ENCODE measurements around the gene KLK1. TPM values are rescaled to one million over a fixed set of nuclear protein-coding genes. Genes with fewer than 3 reads are reported as not detected.

The KLK1 gene
- total and polyA plus RNA-seq, 2 donors (not counting 1 experiment from before 2014, with no cell fraction given), result not detected

- no peaks in the 10 kb centered on the region for H3K36me3 ChIP-seq (ENCODE audit: control insufficient read depth, insufficient read depth, low read length)
- no peaks in the 10 kb centered on the region for H3K27me3 ChIP-seq (ENCODE audit: control insufficient read depth, insufficient read depth, low read length)
- H3K9ac ChIP-seq (ENCODE audit: insufficient read depth, low read length), result no peak overlapping the region
- H3K4me2 ChIP-seq (ENCODE audit: extremely low read depth, insufficient read depth, low read length), result no peak overlapping the region
- no peaks in the 10 kb centered on the region for H3K79me2 ChIP-seq (ENCODE audit: control insufficient read depth, insufficient read depth, low read length)
- H3K4me1 ChIP-seq (ENCODE audit: control insufficient read depth, extremely low read depth, insufficient read depth, low read length), result no peaks in the 10 kb centered on the region
- no peak overlapping the region for H3K27ac ChIP-seq (ENCODE audit: insufficient read depth, low read length)
- H3K4me3 ChIP-seq (replicated peaks in 1 of 4; ENCODE audit: control extremely low read depth in 1 of 4, insufficient read depth in 1 of 4, low read depth in 3 of 4, low read length in 4 of 4), result no peak overlapping the region
- no peaks in the 10 kb centered on the region for H3K9me3 ChIP-seq (ENCODE audit: control insufficient read depth, insufficient read depth, low read depth, low read length)
- H4K20me1 ChIP-seq (ENCODE audit: control insufficient read depth, extremely low read depth, insufficient read depth, low read length), result no peaks in the 10 kb centered on the region
- no peak for DNase-seq (ENCODE audit: low read depth in 2 of 2)
- no peak for TF ChIP-seq EZH2 (IDR thresholded peaks at IDR 0.05; ENCODE audit: low read length, missing control alignments)
- TF ChIP-seq, protein P1, sequence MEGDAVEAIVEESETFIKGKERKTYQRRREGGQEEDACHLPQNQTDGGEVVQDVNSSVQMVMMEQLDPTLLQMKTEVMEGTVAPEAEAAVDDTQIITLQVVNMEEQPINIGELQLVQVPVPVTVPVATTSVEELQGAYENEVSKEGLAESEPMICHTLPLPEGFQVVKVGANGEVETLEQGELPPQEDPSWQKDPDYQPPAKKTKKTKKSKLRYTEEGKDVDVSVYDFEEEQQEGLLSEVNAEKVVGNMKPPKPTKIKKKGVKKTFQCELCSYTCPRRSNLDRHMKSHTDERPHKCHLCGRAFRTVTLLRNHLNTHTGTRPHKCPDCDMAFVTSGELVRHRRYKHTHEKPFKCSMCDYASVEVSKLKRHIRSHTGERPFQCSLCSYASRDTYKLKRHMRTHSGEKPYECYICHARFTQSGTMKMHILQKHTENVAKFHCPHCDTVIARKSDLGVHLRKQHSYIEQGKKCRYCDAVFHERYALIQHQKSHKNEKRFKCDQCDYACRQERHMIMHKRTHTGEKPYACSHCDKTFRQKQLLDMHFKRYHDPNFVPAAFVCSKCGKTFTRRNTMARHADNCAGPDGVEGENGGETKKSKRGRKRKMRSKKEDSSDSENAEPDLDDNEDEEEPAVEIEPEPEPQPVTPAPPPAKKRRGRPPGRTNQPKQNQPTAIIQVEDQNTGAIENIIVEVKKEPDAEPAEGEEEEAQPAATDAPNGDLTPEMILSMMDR (conservative IDR thresholded peaks at IDR 0.05 in 1 of 2, IDR thresholded peaks at IDR 0.05 in 1 of 2; ENCODE audit: low read depth in 1 of 2, low read length in 2 of 2), result no peak
- no peak overlapping the region for H2AFZ ChIP-seq (ENCODE audit: low read length)
Measured at GRCh38 chr19:50829801-50830200, 6.2 kb upstream of the KLK1 start.

GRCh38 chr19:50827476-50827875 is 3.9 kb upstream of the KLK1 start:
- Histone ChIP-seq H3K4me2 (ENCODE audit: extremely low read depth, insufficient read depth, low read length) (no peak overlapping the region), H3K4me1 (ENCODE audit: control insufficient read depth, extremely low read depth, insufficient read depth, low read length) (no peaks in the 10 kb centered on the region), H3K27me3 (ENCODE audit: control insufficient read depth, insufficient read depth, low read length) (no peaks in the 10 kb centered on the region), H3K9ac (ENCODE audit: insufficient read depth, low read length) (no peak overlapping the region), H2AFZ (ENCODE audit: low read length) (no peak overlapping the region), H3K4me3 (replicated peaks in 1 of 4; ENCODE audit: control extremely low read depth in 1 of 4, insufficient read depth in 1 of 4, low read depth in 3 of 4, low read length in 4 of 4) (no peak overlapping the region), H3K9me3 (ENCODE audit: control insufficient read depth, insufficient read depth, low read depth, low read length) (no peaks in the 10 kb centered on the region), H4K20me1 (ENCODE audit: control insufficient read depth, extremely low read depth, insufficient read depth, low read length) (no peaks in the 10 kb centered on the region), H3K79me2 (ENCODE audit: control insufficient read depth, insufficient read depth, low read length) (no peaks in the 10 kb centered on the region), H3K27ac (ENCODE audit: insufficient read depth, low read length) (no peak overlapping the region), H3K36me3 (ENCODE audit: control insufficient read depth, insufficient read depth, low read length) (no peaks in the 10 kb centered on the region)
- TF ChIP-seq EZH2 (IDR thresholded peaks at IDR 0.05; ENCODE audit: low read length, missing control alignments), result no peak
- TF ChIP-seq, protein P1 (conservative IDR thresholded peaks at IDR 0.05 in 1 of 2, IDR thresholded peaks at IDR 0.05 in 1 of 2; ENCODE audit: low read depth in 1 of 2, low read length in 2 of 2), result no peak
- DNase-seq (ENCODE audit: low read depth in 2 of 2), result no peak

DNA sequence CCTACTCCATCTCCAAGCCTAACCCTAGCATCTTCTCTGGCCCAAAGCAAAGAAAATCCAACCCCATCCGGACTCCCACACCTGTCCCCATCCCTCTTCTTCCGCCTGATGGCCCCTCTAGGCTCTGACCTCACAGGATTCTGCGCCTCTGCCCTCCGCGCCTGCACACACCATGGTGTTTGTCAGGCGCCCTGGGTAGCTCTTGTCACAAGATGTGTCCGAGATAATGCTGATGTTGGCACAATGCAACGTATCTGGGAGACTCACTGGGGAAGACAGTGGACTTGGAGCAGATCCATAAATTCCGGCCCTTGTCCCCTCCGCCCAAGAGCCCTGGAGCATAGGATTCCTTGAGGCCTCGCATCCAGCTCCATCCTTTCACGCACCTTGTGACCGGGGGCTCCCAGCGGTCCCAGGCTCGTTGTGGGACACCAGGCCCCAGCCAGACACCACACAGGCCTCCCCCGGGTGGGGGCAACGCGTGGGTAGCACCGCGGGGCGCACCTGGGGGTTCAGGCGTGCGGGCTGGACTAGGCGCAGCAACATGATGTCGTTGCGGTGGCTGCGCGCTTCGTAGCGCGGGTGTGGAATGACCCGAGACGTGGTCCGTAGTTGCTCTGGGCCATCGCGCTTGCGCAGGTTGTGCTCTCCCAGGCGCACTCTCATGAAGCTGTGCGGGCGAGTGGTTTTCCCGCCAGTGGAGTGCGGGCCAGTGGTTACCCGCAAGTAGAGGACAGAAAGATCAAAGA is 3.1 kb upstream of the KLK1 start:
- H3K4me3 ChIP-seq (replicated peaks in 1 of 4; ENCODE audit: control extremely low read depth in 1 of 4, insufficient read depth in 1 of 4, low read depth in 3 of 4, low read length in 4 of 4), result no peak overlapping the region
- H2AFZ ChIP-seq (ENCODE audit: low read length), result no peak overlapping the region
- DNase-seq (ENCODE audit: low read depth in 2 of 2), result no peak
- no peak overlapping the region for H3K9ac ChIP-seq (ENCODE audit: insufficient read depth, low read length)
- no peak overlapping the region for H3K27ac ChIP-seq (ENCODE audit: insufficient read depth, low read length)
- no peaks in the 10 kb centered on the region for H3K27me3 ChIP-seq (ENCODE audit: control insufficient read depth, insufficient read depth, low read length)
- H3K36me3 ChIP-seq (ENCODE audit: control insufficient read depth, insufficient read depth, low read length), result no peaks in the 10 kb centered on the region
- no peaks in the 10 kb centered on the region for H3K9me3 ChIP-seq (ENCODE audit: control insufficient read depth, insufficient read depth, low read depth, low read length)
- no peaks in the 10 kb centered on the region for H3K4me1 ChIP-seq (ENCODE audit: control insufficient read depth, extremely low read depth, insufficient read depth, low read length)
- H3K4me2 ChIP-seq (ENCODE audit: extremely low read depth, insufficient read depth, low read length), result no peak overlapping the region
- H4K20me1 ChIP-seq (ENCODE audit: control insufficient read depth, extremely low read depth, insufficient read depth, low read length), result no peaks in the 10 kb centered on the region
- no peak for TF ChIP-seq EZH2 (IDR thresholded peaks at IDR 0.05; ENCODE audit: low read length, missing control alignments)
- TF ChIP-seq, protein P1 (conservative IDR thresholded peaks at IDR 0.05 in 1 of 2, IDR thresholded peaks at IDR 0.05 in 1 of 2; ENCODE audit: low read depth in 1 of 2, low read length in 2 of 2), result no peak
- H3K79me2 ChIP-seq (ENCODE audit: control insufficient read depth, insufficient read depth, low read length), result no peaks in the 10 kb centered on the region
